ENCODE measurements around the gene FHIT.
A peak's percentile ranks its signal among the peaks of the same experiment; 100 is the strongest.

The FHIT gene

GRCh38 chr3:61251174-61251972 lies at the start of gene FHIT:
TSS of gene FHIT (minus strand) at chr3:61251452.
- DNase-seq, result peak; percentile 91

GRCh38 chr3:61300786-61301185 lies 49.5 kb upstream of the FHIT start:
- no peak for DNase-seq

- DNase-seq, result no peak
Observed at GRCh38 chr3:61300006-61300380, 48.7 kb upstream of the FHIT start.

GRCh38 chr3:61299343-61300005 lies 48.2 kb upstream of the FHIT start:
- DNase-seq, result no peak

- no peak for DNase-seq
Observed at GRCh38 chr3:61297821-61298220, 46.6 kb upstream of the FHIT start.

- no peak for DNase-seq
Observed at GRCh38 chr3:61288446-61288845, 37.2 kb upstream of the FHIT start.

- no peak for DNase-seq
Observed at GRCh38 chr3:61283876-61284275, 32.6 kb upstream of the FHIT start.

GRCh38 chr3:61278713-61279112 lies 27.5 kb upstream of the FHIT start:
- no peak for DNase-seq

- no peak for DNase-seq
Observed at GRCh38 chr3:61277411-61277810, 26.2 kb upstream of the FHIT start.

- DNase-seq, result no peak
Observed at GRCh38 chr3:61269435-61269834, 18.2 kb upstream of the FHIT start.

GRCh38 chr3:61268644-61269043 lies 17.4 kb upstream of the FHIT start:
- no peak for DNase-seq

- DNase-seq, result no peak
Observed at GRCh38 chr3:61264281-61264680, 13.0 kb upstream of the FHIT start.

GRCh38 chr3:61257148-61257547 lies 5.9 kb upstream of the FHIT start:
- no peak for DNase-seq

GRCh38 chr3:61253756-61254155 lies 2.5 kb upstream of the FHIT start:
- DNase-seq, result no peak

GRCh38 chr3:61252836-61253235 lies 1.6 kb upstream of the FHIT start:
- no peak for DNase-seq

GRCh38 chr3:61250784-61251173 lies 473 bp downstream of the FHIT start:
- no peak for DNase-seq

- no peak for DNase-seq
Observed at GRCh38 chr3:61248496-61248895, 2.8 kb downstream of the FHIT start.

GRCh38 chr3:61247191-61247590 lies 4.1 kb downstream of the FHIT start:
- no peak for DNase-seq

- DNase-seq, result no peak
Observed at GRCh38 chr3:61239871-61240270, 11.4 kb downstream of the FHIT start.

- no peak for DNase-seq
Observed at GRCh38 chr3:61237858-61238257, 13.4 kb downstream of the FHIT start.

GRCh38 chr3:61236556-61236955 lies 14.7 kb downstream of the FHIT start:
- DNase-seq, result no peak

GRCh38 chr3:61233746-61234145 lies 17.5 kb downstream of the FHIT start:
- DNase-seq, result no peak

- DNase-seq, result no peak
Observed at GRCh38 chr3:61231693-61232092, 19.6 kb downstream of the FHIT start.

GRCh38 chr3:61227799-61228198 lies 23.5 kb downstream of the FHIT start:
- DNase-seq, result no peak
